ENCODE results near the gene TMEM141. TPM values are rescaled to one million over a fixed set of nuclear protein-coding genes. Genes with fewer than 3 reads are reported as not detected.
A peak's percentile ranks its signal among the peaks of the same experiment; 100 is the strongest.
"Not testable (repeated sequence)": the region's sequence is repeated elsewhere in the genome, so short reads cannot be mapped to it uniquely, and the experiment has no call there.

Gene TMEM141
- polyA plus RNA-seq, 6 donors from 2014 or later: 29.3 to 47.7 (median 35.7) TPM

- Mint-ChIP-seq H3K27ac (peak overlapping the region in 2 of 6 donors; percentile 74 to 83), H3K4me1 (peaks cover 8 to 15% (median 12%) of the 10 kb centered on the region in 3 donors)
- not testable (repeated sequence) for ATAC-seq (ENCODE audit: low read depth in 2 of 2); H3K9me3 Mint-ChIP-seq; H3K36me3 Mint-ChIP-seq; DNase-seq; H3K4me3 Mint-ChIP-seq; H3K27me3 Mint-ChIP-seq
Measured at GRCh38 chr9:136785565-136786355, 5.4 kb upstream of the TMEM141 start.

GRCh38 chr9:136786451-136786850 is 4.7 kb upstream of the TMEM141 start:
- no peak overlapping the region for H3K27ac Mint-ChIP-seq

DNA sequence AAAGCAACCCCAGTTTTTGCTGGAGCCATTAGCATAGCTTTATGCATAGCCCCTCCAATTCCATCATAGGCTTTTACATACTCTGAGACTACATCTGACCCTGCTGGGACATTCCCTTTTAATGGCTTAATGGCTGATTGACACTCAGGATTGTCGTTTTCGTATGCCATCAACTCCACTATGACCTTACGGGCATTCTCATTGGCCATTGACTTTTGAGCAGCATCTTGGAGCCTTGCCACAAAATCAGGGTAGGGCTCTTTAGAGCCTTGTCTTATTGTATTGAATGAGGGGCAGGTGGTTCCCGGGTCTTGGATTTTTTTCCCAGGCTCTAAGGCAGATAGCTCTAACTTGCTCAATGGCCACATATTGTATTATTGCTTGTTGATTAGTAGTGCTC is 4.2 kb upstream of the TMEM141 start:
- peaks cover 11 to 16% (median 12%) of the 10 kb centered on the region in 3 donors for H3K4me1 Mint-ChIP-seq
- H3K36me3 Mint-ChIP-seq; ATAC-seq (ENCODE audit: low read depth in 2 of 2); DNase-seq; H3K4me3 Mint-ChIP-seq; H3K9me3 Mint-ChIP-seq; H3K27me3 Mint-ChIP-seq; H3K27ac Mint-ChIP-seq: not testable (repeated sequence)

More at GRCh38 chr9:136786451-136786850, 4.7 kb upstream of the TMEM141 start:
- H3K9me3 Mint-ChIP-seq: no peaks in the 10 kb centered on the region
- ATAC-seq (ENCODE audit: low read depth in 2 of 2): no peak
- H3K4me1 Mint-ChIP-seq: peaks cover 8 to 15% (median 12%) of the 10 kb centered on the region in 3 donors
- H3K27me3 Mint-ChIP-seq: no peaks in the 10 kb centered on the region
- no peaks in the 10 kb centered on the region for H3K36me3 Mint-ChIP-seq
- no peak for DNase-seq
- no peak overlapping the region for H3K4me3 Mint-ChIP-seq

GRCh38 chr9:136787690-136788400 is 3.3 kb upstream of the TMEM141 start:
- Mint-ChIP-seq H3K27ac (peak overlapping the region in 4 of 6 donors; percentile 0 to 93 (median 78)), H3K36me3 (no peaks in the 10 kb centered on the region), H3K4me3 (peak overlapping the region in 1 of 8 donors; percentile 49), H3K4me1 (peaks cover 12 to 20% (median 14%) of the 10 kb centered on the region in 3 donors), H3K9me3 (no peaks in the 10 kb centered on the region), H3K27me3 (no peaks in the 10 kb centered on the region)
- no peak for ATAC-seq (ENCODE audit: low read depth in 2 of 2)
- DNase-seq: peak; percentile 76

DNA sequence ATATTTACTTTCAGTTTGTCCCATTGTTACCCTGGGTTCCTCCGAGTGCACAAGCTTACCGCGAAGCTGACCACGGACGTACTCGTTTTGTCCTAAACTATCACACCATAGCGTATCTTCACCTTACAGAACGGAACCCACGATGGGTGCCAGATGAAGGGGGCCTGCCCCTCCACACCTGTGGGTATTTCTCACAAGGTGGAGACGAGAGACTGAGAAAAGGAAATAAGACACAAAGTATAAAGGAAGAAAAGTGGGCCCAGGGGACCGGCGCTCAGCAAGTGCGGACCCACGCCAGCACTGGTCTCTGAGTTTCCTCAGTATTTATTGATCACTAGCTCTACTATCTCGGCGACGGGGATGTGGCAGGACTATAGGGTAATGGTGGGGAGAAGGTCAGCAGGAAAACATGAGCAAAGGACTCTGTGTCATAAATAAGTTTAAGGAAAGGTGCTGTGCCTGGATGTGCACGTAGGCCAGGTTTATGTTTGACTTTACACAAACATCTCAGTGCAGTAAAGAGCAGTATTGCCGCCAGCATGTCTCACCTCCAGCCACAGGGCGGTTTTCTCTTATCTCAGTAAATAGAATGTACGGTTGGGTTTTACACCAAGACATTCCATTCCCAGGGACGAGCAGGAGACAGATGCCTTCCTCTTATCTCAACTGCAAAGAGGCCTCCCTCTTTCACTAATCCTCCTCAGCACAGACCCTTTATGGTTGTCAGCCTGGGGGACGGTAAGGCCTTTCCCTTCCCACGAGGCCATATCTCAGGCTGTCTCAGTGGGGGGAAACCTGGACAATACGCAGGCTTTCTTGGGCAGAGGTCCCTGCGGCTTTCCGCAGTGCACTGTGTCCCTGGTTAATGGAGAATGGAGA is 2.3 kb upstream of the TMEM141 start:
- H3K9me3 Mint-ChIP-seq; ATAC-seq (ENCODE audit: low read depth in 2 of 2); DNase-seq; H3K36me3 Mint-ChIP-seq; H3K27ac Mint-ChIP-seq; H3K27me3 Mint-ChIP-seq: not testable (repeated sequence)
- H3K4me1 Mint-ChIP-seq: peaks cover 12 to 20% (median 19%) of the 10 kb centered on the region in 3 donors
- H3K4me3 Mint-ChIP-seq: peak overlapping the region in 2 of 8 donors; percentile 49 to 53

GRCh38 chr9:136789523-136789937 is 1.6 kb upstream of the TMEM141 start:
- H3K4me3 Mint-ChIP-seq: no peak overlapping the region
- H3K36me3 Mint-ChIP-seq: no peaks in the 10 kb centered on the region

DNA sequence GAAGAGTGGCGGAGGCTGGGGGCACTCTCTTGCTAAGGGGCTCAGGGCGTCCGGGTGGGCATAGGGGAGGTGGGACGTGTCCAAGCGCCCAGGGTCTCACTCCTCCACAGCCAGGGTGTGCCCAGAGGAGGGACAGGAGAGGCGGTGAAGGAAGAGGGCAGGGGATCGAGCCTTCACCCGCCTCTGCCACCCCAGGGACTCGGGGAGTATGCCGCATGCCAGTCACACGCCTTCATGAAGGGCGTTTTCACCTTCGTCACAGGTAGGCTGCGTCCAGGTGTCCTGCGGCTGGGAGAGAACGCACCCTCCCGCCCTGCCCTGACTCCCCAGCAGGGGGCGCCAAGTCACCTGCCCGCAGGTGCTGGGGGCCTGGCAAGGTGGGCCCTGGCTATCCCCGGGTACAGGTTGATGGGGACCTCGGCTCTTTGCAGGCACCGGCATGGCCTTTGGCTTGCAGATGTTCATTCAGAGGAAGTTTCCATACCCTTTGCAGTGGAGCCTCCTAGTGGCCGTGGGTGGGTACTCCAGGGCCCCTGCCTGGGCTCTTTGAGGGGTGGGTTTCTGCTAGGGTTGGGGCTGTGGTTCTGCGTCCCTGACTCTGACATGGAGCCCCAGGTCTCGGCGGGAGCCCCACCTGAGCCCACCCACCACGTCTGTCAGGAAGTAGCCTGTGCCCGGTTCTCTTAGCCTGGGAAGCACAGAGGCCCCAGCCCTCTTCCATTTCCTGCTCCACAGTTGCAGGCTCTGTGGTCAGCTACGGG is 552 bp downstream of the TMEM141 start:
- Mint-ChIP-seq H3K4me1 (peaks cover 12 to 15% (median 14%) of the 10 kb centered on the region in 3 donors), H3K27ac (peak overlapping the region; percentile 96 to 99 (median 99)), H3K27me3 (no peaks in the 10 kb centered on the region), H3K4me3 (peak overlapping the region; percentile 77 to 92 (median 88)), H3K36me3 (no peaks in the 10 kb centered on the region), H3K9me3 (no peaks in the 10 kb centered on the region)
- DNase-seq: peak; percentile 73
- ATAC-seq (ENCODE audit: low read depth in 2 of 2): peak; percentile 32 to 41

More at GRCh38 chr9:136789523-136789937, 1.6 kb upstream of the TMEM141 start:
- Mint-ChIP-seq H3K27me3 (no peaks in the 10 kb centered on the region), H3K27ac (peak overlapping the region in 1 of 6 donors; percentile 22), H3K4me1 (peaks cover 12 to 18% (median 15%) of the 10 kb centered on the region in 3 donors), H3K9me3 (no peaks in the 10 kb centered on the region)
- DNase-seq (no peak), ATAC-seq (ENCODE audit: low read depth in 2 of 2) (no peak)

GRCh38 chr9:136792321-136793085 is 1.4 kb downstream of the TMEM141 start:
- Mint-ChIP-seq H3K36me3 (no peaks in the 10 kb centered on the region), H3K4me1 (peaks cover 9 to 14% (median 14%) of the 10 kb centered on the region in 3 donors), H3K9me3 (no peaks in the 10 kb centered on the region), H3K27ac (peak overlapping the region in 4 of 6 donors; percentile 80 to 99 (median 98)), H3K4me3 (peak overlapping the region; percentile 1 to 89 (median 78)), H3K27me3 (no peaks in the 10 kb centered on the region)
- ATAC-seq (ENCODE audit: low read depth in 2 of 2) (no peak), DNase-seq (no peak)

DNA sequence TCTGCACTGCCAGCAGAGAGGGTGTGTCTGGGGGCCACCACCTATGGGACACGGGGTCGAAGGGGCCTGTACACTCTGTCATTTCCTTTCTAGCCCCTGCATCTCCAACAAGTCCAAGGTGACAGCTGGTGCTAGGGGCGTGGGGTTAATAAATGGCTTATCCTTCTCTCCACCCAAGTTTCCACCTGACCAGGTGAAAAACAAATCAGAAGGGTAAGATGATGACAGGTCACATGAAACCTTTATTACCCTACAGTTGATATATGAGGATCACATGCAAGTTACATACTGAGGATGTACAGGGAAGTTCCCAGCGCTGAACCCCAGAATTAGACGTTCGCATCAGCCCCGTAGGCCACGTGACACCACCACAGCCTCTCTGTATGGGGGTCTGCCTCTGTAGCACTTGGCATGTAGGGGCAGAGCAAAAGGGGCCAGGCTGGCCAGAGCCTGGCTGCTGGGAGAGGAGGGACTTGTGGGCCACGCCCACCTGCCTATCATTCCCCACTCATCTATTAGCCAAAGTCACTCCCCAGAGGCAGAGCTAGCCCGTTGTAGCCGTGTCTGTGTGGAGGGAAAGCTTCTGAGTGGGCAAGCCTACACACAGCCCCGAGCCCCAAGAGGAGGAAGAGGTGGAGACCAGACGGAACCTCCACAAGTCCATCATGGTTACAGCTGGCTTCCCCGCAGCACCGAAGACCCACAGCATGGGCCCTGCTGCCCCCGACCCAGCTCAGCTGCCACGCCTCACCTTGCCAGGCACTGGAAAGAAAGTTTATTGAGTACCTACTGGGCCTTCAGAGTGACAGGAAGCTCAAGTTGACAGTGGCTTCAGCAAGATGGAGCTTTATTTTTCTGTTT is 2.2 kb downstream of the TMEM141 start:
- Mint-ChIP-seq H3K27ac (peak overlapping the region in 3 of 6 donors; percentile 38 to 43 (median 42)), H3K27me3 (no peaks in the 10 kb centered on the region), H3K4me1 (peaks cover 3 to 12% (median 9%) of the 10 kb centered on the region in 3 donors), H3K9me3 (no peaks in the 10 kb centered on the region), H3K4me3 (peak overlapping the region in 6 of 8 donors; percentile 21 to 64 (median 35)), H3K36me3 (no peaks in the 10 kb centered on the region)
- DNase-seq (no peak), ATAC-seq (ENCODE audit: low read depth in 2 of 2) (no peak)

- peak overlapping the region in 2 of 6 donors; percentile 56 to 84 for H3K27ac Mint-ChIP-seq
- peak overlapping the region in 1 of 8 donors; percentile 45 for H3K4me3 Mint-ChIP-seq
Measured at GRCh38 chr9:136794281-136794999, 3.3 kb downstream of the TMEM141 start.

GRCh38 chr9:136795000-136795348 is 3.8 kb downstream of the TMEM141 start:
- no peaks in the 10 kb centered on the region for H3K36me3 Mint-ChIP-seq
- H3K4me1 Mint-ChIP-seq: peaks cover 2 to 12% (median 11%) of the 10 kb centered on the region in 3 donors
- peak overlapping the region in 1 of 6 donors; percentile 69 for H3K27ac Mint-ChIP-seq
- ATAC-seq (ENCODE audit: low read depth in 2 of 2) (no peak), DNase-seq (no peak)
- H3K9me3 Mint-ChIP-seq: no peaks in the 10 kb centered on the region
- no peaks in the 10 kb centered on the region for H3K27me3 Mint-ChIP-seq
- H3K4me3 Mint-ChIP-seq: peak overlapping the region in 1 of 8 donors; percentile 45

More at GRCh38 chr9:136794281-136794999, 3.3 kb downstream of the TMEM141 start:
- no peak for DNase-seq
- H3K4me1 Mint-ChIP-seq: peaks cover 0 to 12% (median 9%) of the 10 kb centered on the region in 3 donors
- H3K36me3 Mint-ChIP-seq: no peaks in the 10 kb centered on the region
- no peaks in the 10 kb centered on the region for H3K27me3 Mint-ChIP-seq
- ATAC-seq (ENCODE audit: low read depth in 2 of 2): no peak
- no peaks in the 10 kb centered on the region for H3K9me3 Mint-ChIP-seq

All from naive B cell (primary cell).